Erythroblast (primary cell): ENCODE measurements around the gene PML.
"Not testable (repeated sequence)": the region's sequence is repeated elsewhere in the genome, so short reads cannot be mapped to it uniquely, and the experiment has no call there.

Source experiments
- GATA1 ChIP-seq: IDR thresholded peaks from 2 replicates; pipeline ENCODE4 v1.6.1; 2011; ENCODE audit warnings: low read depth, mild to moderate bottlenecking, control low read depth, low read length, moderate library complexity
- POLR2A ChIP-seq: IDR thresholded peaks from 2 replicates; pipeline ENCODE4 v1.6.1; 2011; ENCODE audit warnings: mild to moderate bottlenecking, low read length

DNA sequence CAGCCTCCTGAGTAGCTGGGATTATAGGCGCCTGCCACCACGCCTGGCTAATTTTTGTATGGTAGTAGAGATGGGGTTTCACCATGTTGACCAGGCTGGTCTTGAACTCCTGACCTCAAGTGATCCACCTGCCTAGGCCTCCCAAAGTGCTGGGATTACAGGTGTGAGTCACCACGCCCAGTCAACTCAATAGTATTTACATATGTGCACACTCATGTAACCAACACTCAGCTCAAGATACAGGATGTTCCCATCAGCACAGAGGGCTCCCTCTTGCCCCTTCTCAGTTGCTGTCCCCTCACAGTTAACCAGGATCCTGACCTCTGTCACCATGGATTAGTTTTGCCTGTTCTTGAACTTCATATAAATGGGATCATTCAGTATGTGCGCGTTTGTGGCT is 61.8 kb downstream of the PML start:
- not testable (repeated sequence) for TF ChIP-seq GATA1, POLR2A
